ENCODE measurements around the gene PGBD4. TPM values are rescaled to one million over a fixed set of nuclear protein-coding genes. Genes with fewer than 3 reads are reported as not detected.

PGBD4 gene
- total RNA-seq, 1 experiment from 2014 or later: 2.6 TPM

DNA sequence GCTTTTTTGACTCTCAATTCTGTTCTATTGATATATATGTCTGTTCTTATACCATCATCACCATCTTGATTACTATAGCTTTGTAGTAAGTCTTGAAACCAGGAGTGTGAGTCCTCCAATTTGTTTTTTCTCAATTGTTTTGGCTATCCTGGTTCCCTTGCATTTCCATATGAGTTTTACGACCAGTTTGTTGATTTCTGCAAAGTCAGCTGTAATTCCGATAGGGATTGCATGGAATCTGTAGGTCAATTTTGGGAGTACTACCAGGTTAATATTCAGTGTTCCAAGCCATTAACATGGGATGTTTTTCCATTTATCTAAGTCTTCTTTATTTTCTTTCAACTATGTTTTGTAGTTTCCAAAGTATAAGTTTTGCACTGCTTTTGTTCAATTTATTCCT, 27.0 kb downstream of the PGBD4 start:
- TF ChIP-seq EZH2 (IDR thresholded peaks at IDR 0.05; ENCODE audit: borderline replicate concordance, low read depth, low read length, poor library complexity, severe bottlenecking): no peak
- TF ChIP-seq, protein P1, sequence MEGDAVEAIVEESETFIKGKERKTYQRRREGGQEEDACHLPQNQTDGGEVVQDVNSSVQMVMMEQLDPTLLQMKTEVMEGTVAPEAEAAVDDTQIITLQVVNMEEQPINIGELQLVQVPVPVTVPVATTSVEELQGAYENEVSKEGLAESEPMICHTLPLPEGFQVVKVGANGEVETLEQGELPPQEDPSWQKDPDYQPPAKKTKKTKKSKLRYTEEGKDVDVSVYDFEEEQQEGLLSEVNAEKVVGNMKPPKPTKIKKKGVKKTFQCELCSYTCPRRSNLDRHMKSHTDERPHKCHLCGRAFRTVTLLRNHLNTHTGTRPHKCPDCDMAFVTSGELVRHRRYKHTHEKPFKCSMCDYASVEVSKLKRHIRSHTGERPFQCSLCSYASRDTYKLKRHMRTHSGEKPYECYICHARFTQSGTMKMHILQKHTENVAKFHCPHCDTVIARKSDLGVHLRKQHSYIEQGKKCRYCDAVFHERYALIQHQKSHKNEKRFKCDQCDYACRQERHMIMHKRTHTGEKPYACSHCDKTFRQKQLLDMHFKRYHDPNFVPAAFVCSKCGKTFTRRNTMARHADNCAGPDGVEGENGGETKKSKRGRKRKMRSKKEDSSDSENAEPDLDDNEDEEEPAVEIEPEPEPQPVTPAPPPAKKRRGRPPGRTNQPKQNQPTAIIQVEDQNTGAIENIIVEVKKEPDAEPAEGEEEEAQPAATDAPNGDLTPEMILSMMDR (conservative IDR thresholded peaks at IDR 0.05; ENCODE audit: low read depth, low read length): no peak
- intact Hi-C loops (cut with micrococcal nuclease; ENCODE audit: unreplicated experiment): loop anchor here (5.0 kb wide), 1 partner anchor 68 kb away; no protein-coding TSS in a partner anchor
- ChIA-PET CTCF (interaction anchor here (0.5 kb wide), 1 partner anchor 21 kb away, joined by 5 read pairs; no protein-coding TSS in a partner anchor), POLR2A (ENCODE audit: low non-redundant PET) (no interaction called here)
- DNase-seq (ENCODE audit: low spot score): no peak
- H3K36me3 ChIP-seq (ENCODE audit: insufficient read depth, low read length, poor library complexity, severe bottlenecking): no peaks in the 10 kb centered on the region
- H3K9me3 ChIP-seq (ENCODE audit: low read depth, low read length, poor library complexity, severe bottlenecking): no peaks in the 10 kb centered on the region
- no peaks in the 10 kb centered on the region for H3K27me3 ChIP-seq (replicated peaks; ENCODE audit: insufficient read depth, low read depth, low read length, poor library complexity)
- no peak overlapping the region for H3K4me3 ChIP-seq (ENCODE audit: low read depth, low read length, poor library complexity, severe bottlenecking)
- no TSS peak for BruUV-seq (replicated peaks)
- H3K4me1 ChIP-seq (ENCODE audit: insufficient read depth, low read length, poor library complexity, severe bottlenecking): no peaks in the 10 kb centered on the region
- H3K27ac ChIP-seq (ENCODE audit: low read depth, low read length, poor library complexity, severe bottlenecking): no peak overlapping the region

DNA sequence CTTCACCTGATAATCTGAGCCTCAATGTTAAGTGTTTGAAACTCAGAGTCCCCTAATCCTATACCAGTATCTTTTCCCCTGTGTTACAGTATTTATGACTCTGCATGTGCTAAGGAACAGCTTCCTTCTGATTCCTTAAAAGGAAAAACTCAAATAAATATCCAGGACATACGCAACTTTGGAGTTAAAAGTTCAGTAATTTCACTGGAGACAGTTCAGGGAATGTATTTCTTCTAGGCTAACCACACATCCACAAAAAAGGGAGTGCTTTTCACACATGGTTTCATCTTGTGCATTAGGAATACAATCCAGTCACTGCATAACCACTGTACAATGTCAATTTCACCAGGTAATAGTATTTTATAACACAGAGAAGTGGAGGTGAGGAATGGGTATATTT, 31.0 kb downstream of the PGBD4 start:
- intact Hi-C loops (cut with micrococcal nuclease; ENCODE audit: unreplicated experiment): no loop called here
- H3K4me3 ChIP-seq (ENCODE audit: low read depth, low read length, poor library complexity, severe bottlenecking): no peak overlapping the region
- H3K4me1 ChIP-seq (ENCODE audit: insufficient read depth, low read length, poor library complexity, severe bottlenecking): no peaks in the 10 kb centered on the region
- ChIA-PET POLR2A (ENCODE audit: low non-redundant PET) (no interaction called here), CTCF (interaction anchor here (0.5 kb wide), 1 partner anchor 14 kb away, joined by 8 read pairs; no protein-coding TSS in a partner anchor)
- no peak for DNase-seq (ENCODE audit: low spot score)
- no peaks in the 10 kb centered on the region for H3K9me3 ChIP-seq (ENCODE audit: low read depth, low read length, poor library complexity, severe bottlenecking)
- H3K27ac ChIP-seq (ENCODE audit: low read depth, low read length, poor library complexity, severe bottlenecking): no peak overlapping the region
- H3K27me3 ChIP-seq (replicated peaks; ENCODE audit: insufficient read depth, low read depth, low read length, poor library complexity): no peaks in the 10 kb centered on the region
- no peak for TF ChIP-seq EZH2 (IDR thresholded peaks at IDR 0.05; ENCODE audit: borderline replicate concordance, low read depth, low read length, poor library complexity, severe bottlenecking)
- TF ChIP-seq, protein P1 (conservative IDR thresholded peaks at IDR 0.05; ENCODE audit: low read depth, low read length): no peak
- H3K36me3 ChIP-seq (ENCODE audit: insufficient read depth, low read length, poor library complexity, severe bottlenecking): no peaks in the 10 kb centered on the region
- BruUV-seq (replicated peaks): no TSS peak

DNA sequence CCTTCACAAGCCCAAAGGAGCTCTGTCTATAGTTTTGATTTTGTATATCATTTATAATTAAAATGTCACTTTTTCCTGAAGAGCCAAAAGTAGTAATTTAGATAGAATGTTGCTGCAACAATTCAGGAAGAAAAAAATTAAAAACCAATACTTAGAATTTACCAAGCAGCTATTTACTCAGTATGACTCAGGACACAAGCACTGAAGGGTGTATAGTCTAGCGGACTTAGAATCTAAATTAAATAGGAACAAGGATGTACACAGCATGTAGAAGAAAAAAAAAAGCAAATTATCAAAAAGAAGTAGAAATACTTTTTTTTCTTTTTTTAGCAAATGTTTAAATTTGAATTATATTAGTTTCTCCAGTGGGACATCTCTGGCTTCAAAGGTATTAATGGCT, 31.6 kb downstream of the PGBD4 start:
- CTCF ChIA-PET: no interaction called here
- POLR2A ChIA-PET (ENCODE audit: low non-redundant PET): no interaction called here

More for the DNA sequence above, 31.6 kb downstream of the PGBD4 start:
- Histone ChIP-seq H3K36me3 (ENCODE audit: insufficient read depth, low read length, poor library complexity, severe bottlenecking) (no peaks in the 10 kb centered on the region), H3K4me1 (ENCODE audit: insufficient read depth, low read length, poor library complexity, severe bottlenecking) (no peaks in the 10 kb centered on the region), H3K9me3 (ENCODE audit: low read depth, low read length, poor library complexity, severe bottlenecking) (no peaks in the 10 kb centered on the region), H3K4me3 (ENCODE audit: low read depth, low read length, poor library complexity, severe bottlenecking) (no peak overlapping the region), H3K27ac (ENCODE audit: low read depth, low read length, poor library complexity, severe bottlenecking) (no peak overlapping the region), H3K27me3 (replicated peaks; ENCODE audit: insufficient read depth, low read depth, low read length, poor library complexity) (no peaks in the 10 kb centered on the region)
- intact Hi-C loops (cut with micrococcal nuclease; ENCODE audit: unreplicated experiment): no loop called here
- TF ChIP-seq, protein P1 (conservative IDR thresholded peaks at IDR 0.05; ENCODE audit: low read depth, low read length): no peak
- no peak for TF ChIP-seq EZH2 (IDR thresholded peaks at IDR 0.05; ENCODE audit: borderline replicate concordance, low read depth, low read length, poor library complexity, severe bottlenecking)
- no peak for DNase-seq (ENCODE audit: low spot score)
- TSS peak; percentile 3 for BruUV-seq (replicated peaks)
